Heart left ventricle (tissue), 16 donors: ENCODE measurements around the gene SPAG7. TPM values are rescaled to one million over a fixed set of nuclear protein-coding genes. Genes with fewer than 3 reads are reported as not detected.
A peak's percentile ranks its signal among the peaks of the same experiment; 100 is the strongest.

ENCODE experiments used
- ATAC-seq, 4 donors: fragments of 200-7000 bp; cut with Tn5 transposase; one replicate each; pipeline ENCODE4 v1.9.1; 2020 to 2022; ENCODE audit warnings: moderate library complexity in 4 of 4, mild to moderate bottlenecking in 3 of 4, moderate number of reproducible peaks in 1 of 4
- DNase-seq, 5 donors: peaks; one replicate each; pipeline ENCODE4 v3.0.0-alpha.2; 2020
- H3K27ac ChIP-seq, 12 donors: fragments of 200-600 bp; sonication (generic) in 4 of 12; one replicate each; pipeline versions ENCODE4 v1.5.0 to v1.8.0; 2016 to 2022; ENCODE audit warnings: mild to moderate bottlenecking in 2 of 12
- H3K27me3 ChIP-seq, 9 donors: fragments of 200-600 bp; sonication (generic) in 2 of 9; one replicate each; pipeline versions ENCODE4 v1.5.1 to v1.8.0; 2016 to 2022; ENCODE audit warnings: mild to moderate bottlenecking in 3 of 9
- H3K36me3 ChIP-seq, 9 donors: fragments of 200-600 bp; sonication (generic) in 2 of 9; one replicate each; pipeline versions ENCODE4 v1.5.0 to v1.8.0; 2018 to 2022; ENCODE audit warnings: mild to moderate bottlenecking in 2 of 9
- H3K4me1 ChIP-seq, 12 donors: fragments of 200-600 bp; sonication (generic) in 4 of 12; one replicate each; pipeline versions ENCODE4 v1.5.0 to v1.8.0; 2016 to 2022; ENCODE audit warnings: mild to moderate bottlenecking in 3 of 12
- H3K4me3 ChIP-seq, 12 donors: fragments of 200-600 bp; sonication (generic) in 4 of 12; one replicate each; pipeline versions ENCODE4 v1.5.0 to v1.8.0; 2017 to 2022; ENCODE audit warnings: mild to moderate bottlenecking in 9 of 12, moderate library complexity in 4 of 12
- H3K9me3 ChIP-seq, 12 donors: fragments of 200-600 bp; sonication (generic) in 4 of 12; one replicate each; pipeline versions ENCODE4 v1.5.0 to v1.8.0; 2016 to 2022; ENCODE audit warnings: mild to moderate bottlenecking in 1 of 12
- CTCF ChIP-seq, 12 donors: fragments of 200-600 bp; sonication (generic) in 4 of 12; IDR thresholded peaks; one replicate each; pipeline versions ENCODE4 v1.5.0 to v1.8.0; 2018 to 2022; ENCODE audit warnings: antibody characterized with exemption in 12 of 12, mild to moderate bottlenecking in 5 of 12
- POLR2A ChIP-seq, 2 donors: fragments of 450-650 bp; IDR thresholded peaks; one replicate each; pipeline ENCODE4 v1.6.1; 2017; ENCODE audit warnings: antibody characterized with exemption in 2 of 2, mild to moderate bottlenecking in 2 of 2, moderate library complexity in 2 of 2
- WGBS, 4 donors: extraction: QIAGEN DNeasy Blood & Tissue Kit in 2 of 4; methylation state at CpG; one replicate each; pipeline versions ENCODE4 v1.1.5 to v1.1.7; 2013 to 2018; 5-methylcytosine and 5-hydroxymethylcytosine counted together
- intact Hi-C, 10 donors: fragments of 100-400 bp; cut with DNase I; formaldehyde crosslinking; loops; one replicate each; pipeline versions ENCODE4 v1.11.1 to v1.14.2; 2022
- polyA plus RNA-seq, 2 donors: library from polyadenylated mRNA; stranded (reverse); fragments of 200-250 nt; gene quantifications; one replicate each; pipeline ENCODE4 v1.2.3, GENCODE V29; 2013
- total RNA-seq, 9 donors: library from RNA; depleted of rRNA in 2 of 9; stranded (reverse); fragments of >200 nt in 2 of 9; fragmentation: NEBNext Ultra II Directional in 3 of 9; extraction: Animal tissue kit (Norgen Biotek cat#: 25700) in 3 of 9; gene quantifications; one replicate each; pipeline versions ENCODE4 v1.1.0 to v1.2.4, GENCODE V29; 2016 to 2023
- donor health status: ischemic (EF 13 %, LVEDD 7.1; RV severe dilation, severe dysfunction).
- donor health status: healthy with polysubstance abuse.
- donor health status: DM: no; HTN: yes; CAD: no.
- donor health status: DM: no; HTN: no; CAD: no.
- donor health status: ischemic (EF 25% LVEDD 6.9; RV normal size, moderate dysfunction).
- donor health status: ischemic (EF 25% LVEDD 5.7; RV mildly dilated, moderate dysfunction).
- donor health status: healthy.
- donor health status: DM: yes; HTN: yes; CAD: no.
- donor health status: ischemic (EF 35%, LVEDD 5.7; RV mildly dilated, moderate dysfunction).
- donor health status: nonischemic (EF 11% LVEDD 7.7; RV severe dilation, severe dysfunction).
- donor health status: DM: yes; HTN: yes; CAD: no.
- donor health status: PGD.
- donor health status: ischemic (EF 29% LVEDD 5.4; RV normal size, mild dysfunction).
- donor health status: nonischemic (EF 23%, LVEDD 6.1; RV moderate dilation, normal function).

SPAG7 gene
- total and polyA plus RNA-seq, 11 donors: 88.7 to 192 (median 125) TPM

GRCh38 chr17:4953451-4953961, 14.1 kb downstream of the SPAG7 start:
- Histone ChIP-seq H3K9me3 (no peaks in the 10 kb centered on the region), H3K27me3 (no peaks in the 10 kb centered on the region), H3K4me3 (peak overlapping the region in 1 of 12 donors; percentile 100), H3K4me1 (peaks cover 0 to 53% (median 13%) of the 10 kb centered on the region in 12 donors), H3K27ac (peak overlapping the region in 4 of 12 donors; percentile 9 to 99 (median 56)), H3K36me3 (peaks cover 0 to 24% (median 11%) of the 10 kb centered on the region in 9 donors)
- intact Hi-C loops: no loop called here
- TF ChIP-seq CTCF (IDR thresholded peaks at IDR 0.05) (no peak), POLR2A (IDR thresholded peaks at IDR 0.05) (no peak)
- ATAC-seq (no peak), DNase-seq (peak in 1 of 5 donors; percentile 58)
- WGBS, 4 donors: 62 to 73% (median 66%) methylated on average over 13 to 14 of the region's 14 CpGs

- H3K27me3 ChIP-seq: no peaks in the 10 kb centered on the region
- peak in 3 of 5 donors; percentile 43 to 66 (median 59) for DNase-seq
- peaks cover 0 to 11% (median 3%) of the 10 kb centered on the region in 9 donors for H3K36me3 ChIP-seq
- peak overlapping the region in 11 of 12 donors; percentile 3 to 100 (median 98) for H3K4me3 ChIP-seq
- H3K4me1 ChIP-seq: peaks cover 0 to 63% (median 21%) of the 10 kb centered on the region in 12 donors
- WGBS, 4 donors: 51 to 67% (median 57%) methylated on average over 3 of the region's 3 CpGs
- intact Hi-C loops: loop anchor here in 2 of 10 donors (2.0 kb wide), 2 partner anchors 15 to 17 kb away; partner anchors contain the start of gene SPAG7 (in 1 of the 2)
- no peak for TF ChIP-seq CTCF (IDR thresholded peaks at IDR 0.05)
- TF ChIP-seq POLR2A (IDR thresholded peaks at IDR 0.05): no peak
- ATAC-seq: no peak
- H3K9me3 ChIP-seq: no peaks in the 10 kb centered on the region
- H3K27ac ChIP-seq: peak overlapping the region in 11 of 12 donors; percentile 96 to 100 (median 99)
These were observed 16.1 kb downstream of the SPAG7 start for GRCh38 chr17:4951486-4951885.

GRCh38 chr17:4950746-4951204, 16.8 kb downstream of the SPAG7 start, which contains the start of gene ENO3:
Gene ENO3 (plus strand): TSS chr17:4951119. CDS start chr17:4951830, 711 bp downstream.
- TF ChIP-seq CTCF (IDR thresholded peaks at IDR 0.05) (no peak), POLR2A (IDR thresholded peaks at IDR 0.05) (no peak)

GRCh38 chr17:4950075-4950745, 17.4 kb downstream of the SPAG7 start:
- DNase-seq (peak; percentile 75 to 91 (median 84)), ATAC-seq (peak in 3 of 4 donors; percentile 10 to 52 (median 36))
- H3K4me1 ChIP-seq: peaks cover 7 to 69% (median 34%) of the 10 kb centered on the region in 12 donors
- peak overlapping the region; percentile 42 to 100 (median 98) for H3K4me3 ChIP-seq
- no peaks in the 10 kb centered on the region for H3K27me3 ChIP-seq
- TF ChIP-seq POLR2A (IDR thresholded peaks at IDR 0.05): peak in 1 of 2 donors; percentile 3
- no peak for TF ChIP-seq CTCF (IDR thresholded peaks at IDR 0.05)
- peaks cover 0 to 21% (median 16%) of the 10 kb centered on the region in 9 donors for H3K36me3 ChIP-seq
- intact Hi-C loops: loop anchor here in 3 of 10 donors (1.0 to 2.0 kb wide), 3 partner anchors 17 to 19 kb away; partner anchors contain the start of gene SPAG7 (in 2 of the 3)
- WGBS, 4 donors: 3 to 5% (median 4%) methylated on average over 40 to 52 of the region's 52 CpGs
- H3K27ac ChIP-seq: peak overlapping the region; percentile 96 to 100 (median 99)
- H3K9me3 ChIP-seq: no peaks in the 10 kb centered on the region

More at GRCh38 chr17:4950746-4951204, 16.8 kb downstream of the SPAG7 start, which contains the start of gene ENO3:
- Histone ChIP-seq H3K9me3 (no peaks in the 10 kb centered on the region), H3K36me3 (peaks cover 0 to 19% (median 11%) of the 10 kb centered on the region in 9 donors), H3K4me1 (peaks cover 2 to 63% (median 28%) of the 10 kb centered on the region in 12 donors), H3K4me3 (peak within 1 kb of the TSS; percentile 42 to 100 (median 98)), H3K27me3 (no peaks in the 10 kb centered on the region), H3K27ac (peak within 1 kb of the TSS; percentile 96 to 100 (median 99))
- intact Hi-C loops: loop anchor here in 3 of 10 donors (1.0 to 2.0 kb wide), 3 partner anchors 16 to 18 kb away; partner anchors contain the start of gene SPAG7 (in 2 of the 3)
- DNase-seq (peak in 4 of 5 donors; percentile 61 to 77 (median 72)), ATAC-seq (peak in 3 of 4 donors; percentile 2 to 19 (median 9))
- 32 to 41% (median 35%) methylated on average over 7 of the region's 7 CpGs for WGBS, 4 donors
